Measurements from ENCODE around the gene PQBP1.

DNA sequence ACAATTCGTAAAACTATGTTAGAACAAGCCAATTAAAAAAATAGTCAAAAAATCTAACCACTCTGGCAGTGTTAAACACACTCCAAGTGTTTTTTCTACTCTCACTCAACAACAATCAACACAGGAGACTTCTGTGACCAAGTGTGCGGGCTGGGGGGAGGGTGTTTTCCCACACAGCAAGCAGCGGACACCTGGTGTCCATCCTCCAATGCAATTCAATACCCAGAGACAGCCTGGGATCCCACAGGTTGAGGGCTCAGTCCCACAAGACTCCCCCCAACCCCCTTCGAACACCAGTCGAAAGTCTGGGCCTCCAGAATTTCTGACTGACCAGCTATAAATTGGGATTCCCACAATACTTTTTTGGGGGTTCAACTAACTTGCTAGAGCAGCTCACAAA is 29.4 kb downstream of the PQBP1 start:
- TF ChIP-seq, protein P1, sequence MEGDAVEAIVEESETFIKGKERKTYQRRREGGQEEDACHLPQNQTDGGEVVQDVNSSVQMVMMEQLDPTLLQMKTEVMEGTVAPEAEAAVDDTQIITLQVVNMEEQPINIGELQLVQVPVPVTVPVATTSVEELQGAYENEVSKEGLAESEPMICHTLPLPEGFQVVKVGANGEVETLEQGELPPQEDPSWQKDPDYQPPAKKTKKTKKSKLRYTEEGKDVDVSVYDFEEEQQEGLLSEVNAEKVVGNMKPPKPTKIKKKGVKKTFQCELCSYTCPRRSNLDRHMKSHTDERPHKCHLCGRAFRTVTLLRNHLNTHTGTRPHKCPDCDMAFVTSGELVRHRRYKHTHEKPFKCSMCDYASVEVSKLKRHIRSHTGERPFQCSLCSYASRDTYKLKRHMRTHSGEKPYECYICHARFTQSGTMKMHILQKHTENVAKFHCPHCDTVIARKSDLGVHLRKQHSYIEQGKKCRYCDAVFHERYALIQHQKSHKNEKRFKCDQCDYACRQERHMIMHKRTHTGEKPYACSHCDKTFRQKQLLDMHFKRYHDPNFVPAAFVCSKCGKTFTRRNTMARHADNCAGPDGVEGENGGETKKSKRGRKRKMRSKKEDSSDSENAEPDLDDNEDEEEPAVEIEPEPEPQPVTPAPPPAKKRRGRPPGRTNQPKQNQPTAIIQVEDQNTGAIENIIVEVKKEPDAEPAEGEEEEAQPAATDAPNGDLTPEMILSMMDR (IDR thresholded peaks at IDR 0.05): no peak
- TF ChIP-seq POLR2A (IDR thresholded peaks at IDR 0.05): no peak

Data from gastroesophageal sphincter (tissue), 3 donors.